ENCODE results near the gene HSF4.

GRCh38 chr16:67148221-67148620, 16.3 kb upstream of the HSF4 start:
- TF ChIP-seq CTCF (IDR thresholded peaks at IDR 0.05): no peak
- TF ChIP-seq POLR2A (IDR thresholded peaks at IDR 0.05): no peak
- TF ChIP-seq POLR2AphosphoS5 (IDR thresholded peaks at IDR 0.05; ENCODE audit: insufficient read depth in 1 of 2, low read depth in 1 of 2): no peak
